ENCODE results near the gene JPH2.

Gene JPH2

GRCh38 chr20:44204156-44204831 is 17.3 kb upstream of the JPH2 start:
- no peak overlapping the region for H3K9ac ChIP-seq (ENCODE audit: insufficient read length, low read depth)
- peaks cover 63% of the 10 kb centered on the region for H3K36me3 ChIP-seq (ENCODE audit: insufficient read depth, insufficient read length, low read length)
- no peaks in the 10 kb centered on the region for H3K4me1 ChIP-seq (ENCODE audit: insufficient read depth, insufficient read length)
- DNase-seq (ENCODE audit: low read depth, low spot score), result no peak
- no peak overlapping the region for H3K4me3 ChIP-seq (ENCODE audit: insufficient read length, low read depth)
- H3K27me3 ChIP-seq (ENCODE audit: insufficient read depth, insufficient read length), result no peaks in the 10 kb centered on the region
- H3K9me3 ChIP-seq (ENCODE audit: insufficient read depth, low read length), result no peaks in the 10 kb centered on the region
- no peak for TF ChIP-seq ZNF274 (IDR thresholded peaks at IDR 0.05; ENCODE audit: low read depth, low read length)
- TF ChIP-seq SUZ12 (IDR thresholded peaks at IDR 0.05; ENCODE audit: extremely low read depth, insufficient read depth, insufficient read length), result no peak
- TF ChIP-seq YY1 (IDR thresholded peaks at IDR 0.05; ENCODE audit: insufficient read depth, insufficient read length), result no peak

GRCh38 chr20:44203161-44203560 is 16.2 kb upstream of the JPH2 start:
- Histone ChIP-seq H3K9ac (ENCODE audit: insufficient read length, low read depth) (no peak overlapping the region), H3K36me3 (ENCODE audit: insufficient read depth, insufficient read length, low read length) (peaks cover 70% of the 10 kb centered on the region), H3K9me3 (ENCODE audit: insufficient read depth, low read length) (no peaks in the 10 kb centered on the region), H3K4me3 (ENCODE audit: insufficient read length, low read depth) (no peak overlapping the region), H3K4me1 (ENCODE audit: insufficient read depth, insufficient read length) (no peaks in the 10 kb centered on the region), H3K27me3 (ENCODE audit: insufficient read depth, insufficient read length) (no peaks in the 10 kb centered on the region)
- no peak for DNase-seq (ENCODE audit: low read depth, low spot score)
- TF ChIP-seq YY1 (IDR thresholded peaks at IDR 0.05; ENCODE audit: insufficient read depth, insufficient read length) (no peak), ZNF274 (IDR thresholded peaks at IDR 0.05; ENCODE audit: low read depth, low read length) (no peak), SUZ12 (IDR thresholded peaks at IDR 0.05; ENCODE audit: extremely low read depth, insufficient read depth, insufficient read length) (no peak)

GRCh38 chr20:44200983-44201382 is 14.0 kb upstream of the JPH2 start:
- Histone ChIP-seq H3K4me1 (ENCODE audit: insufficient read depth, insufficient read length) (no peaks in the 10 kb centered on the region), H3K36me3 (ENCODE audit: insufficient read depth, insufficient read length, low read length) (peaks cover 83% of the 10 kb centered on the region), H3K4me3 (ENCODE audit: insufficient read length, low read depth) (no peak overlapping the region), H3K9ac (ENCODE audit: insufficient read length, low read depth) (no peak overlapping the region), H3K9me3 (ENCODE audit: insufficient read depth, low read length) (no peaks in the 10 kb centered on the region), H3K27me3 (ENCODE audit: insufficient read depth, insufficient read length) (no peaks in the 10 kb centered on the region)
- no peak for TF ChIP-seq ZNF274 (IDR thresholded peaks at IDR 0.05; ENCODE audit: low read depth, low read length)
- no peak for TF ChIP-seq SUZ12 (IDR thresholded peaks at IDR 0.05; ENCODE audit: extremely low read depth, insufficient read depth, insufficient read length)
- no peak for TF ChIP-seq YY1 (IDR thresholded peaks at IDR 0.05; ENCODE audit: insufficient read depth, insufficient read length)
- DNase-seq (ENCODE audit: low read depth, low spot score), result no peak

GRCh38 chr20:44200371-44200770 is 13.4 kb upstream of the JPH2 start:
- H3K4me3 ChIP-seq (ENCODE audit: insufficient read length, low read depth), result no peak overlapping the region
- H3K36me3 ChIP-seq (ENCODE audit: insufficient read depth, insufficient read length, low read length), result peaks cover 83% of the 10 kb centered on the region
- H3K9ac ChIP-seq (ENCODE audit: insufficient read length, low read depth), result no peak overlapping the region
- no peaks in the 10 kb centered on the region for H3K27me3 ChIP-seq (ENCODE audit: insufficient read depth, insufficient read length)
- H3K9me3 ChIP-seq (ENCODE audit: insufficient read depth, low read length), result no peaks in the 10 kb centered on the region
- no peak for DNase-seq (ENCODE audit: low read depth, low spot score)
- TF ChIP-seq YY1 (IDR thresholded peaks at IDR 0.05; ENCODE audit: insufficient read depth, insufficient read length) (no peak), SUZ12 (IDR thresholded peaks at IDR 0.05; ENCODE audit: extremely low read depth, insufficient read depth, insufficient read length) (no peak), ZNF274 (IDR thresholded peaks at IDR 0.05; ENCODE audit: low read depth, low read length) (no peak)
- H3K4me1 ChIP-seq (ENCODE audit: insufficient read depth, insufficient read length), result no peaks in the 10 kb centered on the region

GRCh38 chr20:44199877-44200276 is 12.9 kb upstream of the JPH2 start:
- Histone ChIP-seq H3K27me3 (ENCODE audit: insufficient read depth, insufficient read length) (no peaks in the 10 kb centered on the region), H3K9me3 (ENCODE audit: insufficient read depth, low read length) (no peaks in the 10 kb centered on the region), H3K4me3 (ENCODE audit: insufficient read length, low read depth) (no peak overlapping the region), H3K36me3 (ENCODE audit: insufficient read depth, insufficient read length, low read length) (peaks cover 78% of the 10 kb centered on the region), H3K4me1 (ENCODE audit: insufficient read depth, insufficient read length) (no peaks in the 10 kb centered on the region), H3K9ac (ENCODE audit: insufficient read length, low read depth) (no peak overlapping the region)
- DNase-seq (ENCODE audit: low read depth, low spot score), result no peak
- TF ChIP-seq SUZ12 (IDR thresholded peaks at IDR 0.05; ENCODE audit: extremely low read depth, insufficient read depth, insufficient read length) (no peak), YY1 (IDR thresholded peaks at IDR 0.05; ENCODE audit: insufficient read depth, insufficient read length) (no peak), ZNF274 (IDR thresholded peaks at IDR 0.05; ENCODE audit: low read depth, low read length) (no peak)

- no peaks in the 10 kb centered on the region for H3K9me3 ChIP-seq (ENCODE audit: insufficient read depth, low read length)
- H3K36me3 ChIP-seq (ENCODE audit: insufficient read depth, insufficient read length, low read length), result peaks cover 73% of the 10 kb centered on the region
- DNase-seq (ENCODE audit: low read depth, low spot score), result no peak
- H3K4me1 ChIP-seq (ENCODE audit: insufficient read depth, insufficient read length), result no peaks in the 10 kb centered on the region
- no peak overlapping the region for H3K4me3 ChIP-seq (ENCODE audit: insufficient read length, low read depth)
- no peaks in the 10 kb centered on the region for H3K27me3 ChIP-seq (ENCODE audit: insufficient read depth, insufficient read length)
- no peak overlapping the region for H3K9ac ChIP-seq (ENCODE audit: insufficient read length, low read depth)
- TF ChIP-seq SUZ12 (IDR thresholded peaks at IDR 0.05; ENCODE audit: extremely low read depth, insufficient read depth, insufficient read length) (no peak), YY1 (IDR thresholded peaks at IDR 0.05; ENCODE audit: insufficient read depth, insufficient read length) (no peak), ZNF274 (IDR thresholded peaks at IDR 0.05; ENCODE audit: low read depth, low read length) (no peak)
Measured at GRCh38 chr20:44198872-44199271, 11.9 kb upstream of the JPH2 start.

GRCh38 chr20:44196271-44196670 is 9.3 kb upstream of the JPH2 start:
- H3K4me1 ChIP-seq (ENCODE audit: insufficient read depth, insufficient read length), result no peaks in the 10 kb centered on the region
- no peaks in the 10 kb centered on the region for H3K27me3 ChIP-seq (ENCODE audit: insufficient read depth, insufficient read length)
- H3K9ac ChIP-seq (ENCODE audit: insufficient read length, low read depth), result no peak overlapping the region
- no peak overlapping the region for H3K4me3 ChIP-seq (ENCODE audit: insufficient read length, low read depth)
- H3K9me3 ChIP-seq (ENCODE audit: insufficient read depth, low read length), result no peaks in the 10 kb centered on the region
- H3K36me3 ChIP-seq (ENCODE audit: insufficient read depth, insufficient read length, low read length), result peaks cover 53% of the 10 kb centered on the region
- no peak for TF ChIP-seq SUZ12 (IDR thresholded peaks at IDR 0.05; ENCODE audit: extremely low read depth, insufficient read depth, insufficient read length)
- TF ChIP-seq ZNF274 (IDR thresholded peaks at IDR 0.05; ENCODE audit: low read depth, low read length), result no peak
- DNase-seq (ENCODE audit: low read depth, low spot score), result no peak

Measured in NT2/D1 (cell line).